ENCODE measurements around the gene DDX56. TPM values are rescaled to one million over a fixed set of nuclear protein-coding genes. Genes with fewer than 3 reads are reported as not detected.

DDX56 gene
- polyA plus RNA-seq, 1 donor (not counting 4 experiments of a cell fraction or from before 2014, with no cell fraction given): 79.9 TPM

DNA sequence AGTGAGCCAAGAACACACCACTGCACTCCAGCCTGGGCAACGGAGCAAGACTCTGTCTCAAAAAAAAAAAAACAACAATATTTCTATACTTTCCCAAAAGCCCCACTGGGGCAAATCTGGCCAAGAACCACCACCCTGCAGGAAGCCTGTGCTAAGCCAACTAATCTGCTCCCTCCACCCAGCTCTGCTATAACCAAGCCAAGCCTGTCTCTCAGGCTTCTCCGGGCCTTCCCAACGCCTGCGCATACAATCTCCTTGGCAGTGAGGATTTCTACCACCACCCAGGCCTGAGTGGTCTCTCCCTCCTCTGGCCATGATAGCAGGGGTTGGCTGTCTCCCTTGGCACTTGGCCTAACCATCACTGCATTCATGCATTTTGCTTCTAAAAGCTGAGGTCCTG, 14.2 kb downstream of the DDX56 start:
- Histone ChIP-seq H2AFZ (ENCODE audit: control insufficient read depth, low read length) (no peak overlapping the region), H3K79me2 (ENCODE audit: control insufficient read depth, insufficient read depth, low read length) (no peaks in the 10 kb centered on the region), H3K4me2 (ENCODE audit: control insufficient read depth, extremely low read depth, insufficient read depth, low read depth, low read length) (no peak overlapping the region), H3K9me1 (ENCODE audit: control insufficient read depth, extremely low read depth, insufficient read depth, low read length) (peaks cover 3% of the 10 kb centered on the region), H3K27me3 (ENCODE audit: control insufficient read depth, extremely low read depth, insufficient read depth, low read length) (no peaks in the 10 kb centered on the region), H3K36me3 (ENCODE audit: control insufficient read depth in 2 of 2, extremely low read depth in 1 of 2, insufficient read depth in 2 of 2, low read length in 2 of 2) (peaks cover 4 to 12% of the 10 kb centered on the region in 2 experiments), H3K4me3 (ENCODE audit: control insufficient read depth in 2 of 3, extremely low read depth in 1 of 3, insufficient read depth in 2 of 3, low read depth in 1 of 3, low read length in 3 of 3) (no peak overlapping the region), H4K20me1 (ENCODE audit: control insufficient read depth, extremely low read depth, insufficient read depth, low read length) (peaks cover under 1% of the 10 kb centered on the region), H3K27ac (ENCODE audit: control insufficient read depth, insufficient read depth, low read length) (no peak overlapping the region), H3K9me3 (ENCODE audit: control insufficient read depth, low read depth, low read length) (no peaks in the 10 kb centered on the region), H3K9ac (ENCODE audit: control insufficient read depth, extremely low read depth, insufficient read depth, low read length) (no peak overlapping the region), H3K4me1 (ENCODE audit: control insufficient read depth, extremely low read depth, insufficient read depth, low read length) (no peaks in the 10 kb centered on the region)
- dilution Hi-C loops (cut with MboI; ENCODE audit: extremely low pct_ligation_motif_present, low sequenced_read_pairs): no loop called here
- no peak for DNase-seq (ENCODE audit: low read depth, low spot score)
- no peak for TF ChIP-seq EZH2 (IDR thresholded peaks at IDR 0.05; ENCODE audit: low read length)
- TF ChIP-seq, protein P1, sequence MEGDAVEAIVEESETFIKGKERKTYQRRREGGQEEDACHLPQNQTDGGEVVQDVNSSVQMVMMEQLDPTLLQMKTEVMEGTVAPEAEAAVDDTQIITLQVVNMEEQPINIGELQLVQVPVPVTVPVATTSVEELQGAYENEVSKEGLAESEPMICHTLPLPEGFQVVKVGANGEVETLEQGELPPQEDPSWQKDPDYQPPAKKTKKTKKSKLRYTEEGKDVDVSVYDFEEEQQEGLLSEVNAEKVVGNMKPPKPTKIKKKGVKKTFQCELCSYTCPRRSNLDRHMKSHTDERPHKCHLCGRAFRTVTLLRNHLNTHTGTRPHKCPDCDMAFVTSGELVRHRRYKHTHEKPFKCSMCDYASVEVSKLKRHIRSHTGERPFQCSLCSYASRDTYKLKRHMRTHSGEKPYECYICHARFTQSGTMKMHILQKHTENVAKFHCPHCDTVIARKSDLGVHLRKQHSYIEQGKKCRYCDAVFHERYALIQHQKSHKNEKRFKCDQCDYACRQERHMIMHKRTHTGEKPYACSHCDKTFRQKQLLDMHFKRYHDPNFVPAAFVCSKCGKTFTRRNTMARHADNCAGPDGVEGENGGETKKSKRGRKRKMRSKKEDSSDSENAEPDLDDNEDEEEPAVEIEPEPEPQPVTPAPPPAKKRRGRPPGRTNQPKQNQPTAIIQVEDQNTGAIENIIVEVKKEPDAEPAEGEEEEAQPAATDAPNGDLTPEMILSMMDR (optimal IDR thresholded peaks at IDR 0.05 in 1 of 3, IDR thresholded peaks at IDR 0.05 in 1 of 3, conservative IDR thresholded peaks at IDR 0.05 in 1 of 3; ENCODE audit: extremely low read depth in 1 of 3, insufficient read depth in 2 of 3, low read length in 3 of 3): no peak
- no peak for FAIRE-seq

DNA sequence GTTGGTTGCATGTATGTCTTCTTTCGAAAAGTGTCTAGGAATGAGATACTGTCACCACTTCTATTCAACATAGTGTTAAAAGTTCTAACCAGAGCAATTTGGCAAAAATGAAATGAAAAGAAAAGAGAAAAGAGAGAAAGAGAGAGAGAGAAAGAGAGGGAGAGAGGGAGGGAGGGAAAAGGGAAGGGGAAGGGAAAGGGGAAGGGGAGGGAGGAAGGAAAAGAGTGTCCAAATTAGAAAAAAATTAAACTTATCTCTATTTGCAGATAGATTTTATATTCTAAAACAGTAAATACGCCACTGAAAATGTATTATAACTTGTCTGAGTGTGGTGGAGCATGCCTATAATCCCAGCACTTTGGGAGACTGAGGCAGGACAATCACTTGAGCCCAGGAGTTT, 16.2 kb downstream of the DDX56 start:
- Histone ChIP-seq H3K36me3 (ENCODE audit: control insufficient read depth in 2 of 2, extremely low read depth in 1 of 2, insufficient read depth in 2 of 2, low read length in 2 of 2) (no peaks in the 10 kb centered on the region), H3K9me3 (ENCODE audit: control insufficient read depth, low read depth, low read length) (no peaks in the 10 kb centered on the region), H3K79me2 (ENCODE audit: control insufficient read depth, insufficient read depth, low read length) (no peaks in the 10 kb centered on the region), H3K9ac (ENCODE audit: control insufficient read depth, extremely low read depth, insufficient read depth, low read length) (no peak overlapping the region), H2AFZ (ENCODE audit: control insufficient read depth, low read length) (no peak overlapping the region), H3K9me1 (ENCODE audit: control insufficient read depth, extremely low read depth, insufficient read depth, low read length) (peaks cover 3% of the 10 kb centered on the region), H3K4me2 (ENCODE audit: control insufficient read depth, extremely low read depth, insufficient read depth, low read depth, low read length) (no peak overlapping the region), H3K4me1 (ENCODE audit: control insufficient read depth, extremely low read depth, insufficient read depth, low read length) (no peaks in the 10 kb centered on the region), H4K20me1 (ENCODE audit: control insufficient read depth, extremely low read depth, insufficient read depth, low read length) (no peaks in the 10 kb centered on the region), H3K4me3 (ENCODE audit: control insufficient read depth in 2 of 3, extremely low read depth in 1 of 3, insufficient read depth in 2 of 3, low read depth in 1 of 3, low read length in 3 of 3) (no peak overlapping the region), H3K27me3 (ENCODE audit: control insufficient read depth, extremely low read depth, insufficient read depth, low read length) (no peaks in the 10 kb centered on the region), H3K27ac (ENCODE audit: control insufficient read depth, insufficient read depth, low read length) (no peak overlapping the region)
- dilution Hi-C loops (cut with MboI; ENCODE audit: extremely low pct_ligation_motif_present, low sequenced_read_pairs): no loop called here
- FAIRE-seq: no peak
- TF ChIP-seq, protein P1 (optimal IDR thresholded peaks at IDR 0.05 in 1 of 3, IDR thresholded peaks at IDR 0.05 in 1 of 3, conservative IDR thresholded peaks at IDR 0.05 in 1 of 3; ENCODE audit: extremely low read depth in 1 of 3, insufficient read depth in 2 of 3, low read length in 3 of 3): no peak
- TF ChIP-seq EZH2 (IDR thresholded peaks at IDR 0.05; ENCODE audit: low read length): no peak
- DNase-seq (ENCODE audit: low read depth, low spot score): no peak
